ENCODE measurements around the gene DMWD. TPM values are rescaled to one million over a fixed set of nuclear protein-coding genes. Genes with fewer than 3 reads are reported as not detected.

Gene DMWD
- total RNA-seq, 1 donor, result 8.3 TPM

GRCh38 chr19:45772130-45772840 is 20.4 kb downstream of the DMWD start:
- no peak for DNase-seq (ENCODE audit: low read depth in 2 of 3, low spot score in 2 of 3)

DNA sequence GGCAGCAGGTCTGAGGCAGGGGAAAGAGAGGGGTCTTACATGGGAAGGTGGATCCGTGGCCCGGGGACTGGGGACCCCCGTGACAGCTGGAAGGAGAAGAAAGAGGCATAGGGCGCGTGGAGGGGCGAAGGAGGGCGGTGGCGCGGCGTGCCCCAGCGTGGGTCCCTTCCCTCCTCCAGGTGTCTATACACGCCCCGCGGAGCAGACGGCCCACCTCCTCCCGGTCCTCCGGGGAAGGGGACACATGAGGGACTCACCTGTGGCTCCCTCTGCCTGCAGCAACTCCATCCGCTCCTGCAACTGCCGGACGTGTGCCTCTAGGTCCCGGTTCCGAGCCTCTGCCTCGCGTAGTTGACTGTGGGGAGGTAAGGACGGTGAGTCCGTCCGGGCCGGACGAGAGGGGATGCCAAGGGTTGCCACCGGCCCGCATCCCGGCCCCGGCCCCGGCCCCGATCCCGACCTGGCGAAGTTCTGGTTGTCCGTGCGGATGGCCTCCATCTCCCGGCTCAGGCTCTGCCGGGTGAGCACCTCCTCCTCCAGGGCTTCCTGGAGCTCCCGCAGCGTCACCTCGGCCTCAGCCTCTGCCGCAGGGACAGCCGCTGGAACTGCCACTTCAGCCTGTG is 21.2 kb downstream of the DMWD start:
- DNase-seq (ENCODE audit: low read depth in 2 of 3, low spot score in 2 of 3), result no peak

DNA sequence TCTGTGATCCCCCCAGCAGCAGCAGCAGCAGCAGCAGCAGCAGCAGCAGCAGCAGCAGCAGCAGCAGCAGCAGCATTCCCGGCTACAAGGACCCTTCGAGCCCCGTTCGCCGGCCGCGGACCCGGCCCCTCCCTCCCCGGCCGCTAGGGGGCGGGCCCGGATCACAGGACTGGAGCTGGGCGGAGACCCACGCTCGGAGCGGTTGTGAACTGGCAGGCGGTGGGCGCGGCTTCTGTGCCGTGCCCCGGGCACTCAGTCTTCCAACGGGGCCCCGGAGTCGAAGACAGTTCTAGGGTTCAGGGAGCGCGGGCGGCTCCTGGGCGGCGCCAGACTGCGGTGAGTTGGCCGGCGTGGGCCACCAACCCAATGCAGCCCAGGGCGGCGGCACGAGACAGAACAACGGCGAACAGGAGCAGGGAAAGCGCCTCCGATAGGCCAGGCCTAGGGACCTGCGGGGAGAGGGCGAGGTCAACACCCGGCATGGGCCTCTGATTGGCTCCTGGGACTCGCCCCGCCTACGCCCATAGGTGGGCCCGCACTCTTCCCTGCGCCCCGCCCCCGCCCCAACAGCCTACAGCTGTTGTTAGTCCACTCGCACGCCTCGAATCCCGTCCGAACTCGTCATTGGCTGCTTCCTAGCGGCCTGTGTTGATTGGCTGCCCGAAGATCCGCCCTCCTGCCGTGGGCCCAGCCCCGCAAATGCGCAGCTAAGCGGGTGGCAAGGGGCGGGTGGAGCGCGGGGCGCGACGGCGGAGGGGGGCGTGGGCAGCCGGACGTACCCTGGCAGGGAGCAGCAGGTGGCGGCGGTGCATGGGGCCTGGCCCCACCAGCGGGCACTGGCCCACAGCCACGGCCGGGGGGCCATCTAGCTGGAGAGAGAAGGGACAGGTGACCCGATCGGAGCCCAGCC is 22.2 kb downstream of the DMWD start:
- DNase-seq (ENCODE audit: low read depth in 2 of 3, low spot score in 2 of 3), result peak; percentile 84 to 96 (median 94)

DNA sequence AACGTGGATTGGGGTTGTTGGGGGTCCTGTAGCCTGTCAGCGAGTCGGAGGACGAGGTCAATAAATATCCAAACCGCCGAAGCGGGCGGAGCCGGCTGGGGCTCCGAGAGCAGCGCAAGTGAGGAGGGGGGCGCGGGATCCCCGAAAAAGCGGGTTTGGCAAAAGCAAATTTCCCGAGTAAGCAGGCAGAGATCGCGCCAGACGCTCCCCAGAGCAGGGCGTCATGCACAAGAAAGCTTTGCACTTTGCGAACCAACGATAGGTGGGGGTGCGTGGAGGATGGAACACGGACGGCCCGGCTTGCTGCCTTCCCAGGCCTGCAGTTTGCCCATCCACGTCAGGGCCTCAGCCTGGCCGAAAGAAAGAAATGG is 22.8 kb downstream of the DMWD start:
- DNase-seq (ENCODE audit: low read depth in 2 of 3, low spot score in 2 of 3), result peak in 2 of 3 donors; percentile 65 to 74

DNA sequence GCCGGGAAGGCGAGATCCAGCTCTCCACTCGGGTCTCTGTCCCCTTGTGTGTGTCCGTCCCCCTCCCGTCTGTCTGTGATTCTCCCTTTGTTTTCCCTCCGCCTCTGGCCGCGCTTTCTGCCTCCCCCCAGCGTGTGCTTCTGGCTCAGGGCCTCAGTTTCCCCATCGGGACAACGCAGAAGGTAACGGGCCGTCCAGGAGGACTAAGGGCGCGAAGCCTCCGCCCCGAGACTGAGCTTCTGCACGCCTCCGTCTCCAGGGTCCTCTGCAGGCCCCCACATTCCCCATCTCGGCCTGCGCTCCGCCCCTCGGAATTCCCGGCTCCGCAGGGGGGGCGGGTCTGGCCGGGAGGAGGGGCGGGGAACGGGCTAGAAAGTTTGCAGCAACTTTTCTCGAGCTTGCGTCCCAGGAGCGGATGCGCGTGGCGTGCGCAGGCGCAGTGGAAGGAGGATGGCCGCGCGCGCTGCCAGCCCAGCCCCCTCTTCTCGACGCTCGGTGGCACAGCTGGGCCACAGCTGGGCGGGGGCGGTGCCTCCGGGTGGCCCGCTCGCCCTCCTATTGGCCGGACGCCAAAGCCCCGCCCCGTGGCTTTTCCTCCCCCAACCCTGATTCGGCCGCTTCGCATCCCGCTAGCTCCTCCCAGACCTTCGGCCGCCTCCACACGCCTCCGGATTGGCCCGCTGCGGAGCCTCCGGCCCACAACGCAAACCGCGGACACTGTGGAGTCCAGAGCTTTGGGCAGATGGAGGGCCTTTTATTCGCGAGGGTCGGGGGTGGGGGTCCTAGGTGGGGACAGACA is 23.5 kb downstream of the DMWD start, which contains the start of gene SIX5:
SIX5 (minus strand) TSS at position 269 of the 799 bp plus-strand sequence. CDS start 408 bp downstream, outside the sequence.
- DNase-seq (ENCODE audit: low read depth in 2 of 3, low spot score in 2 of 3), result peak; percentile 92 to 96 (median 95)

DNA sequence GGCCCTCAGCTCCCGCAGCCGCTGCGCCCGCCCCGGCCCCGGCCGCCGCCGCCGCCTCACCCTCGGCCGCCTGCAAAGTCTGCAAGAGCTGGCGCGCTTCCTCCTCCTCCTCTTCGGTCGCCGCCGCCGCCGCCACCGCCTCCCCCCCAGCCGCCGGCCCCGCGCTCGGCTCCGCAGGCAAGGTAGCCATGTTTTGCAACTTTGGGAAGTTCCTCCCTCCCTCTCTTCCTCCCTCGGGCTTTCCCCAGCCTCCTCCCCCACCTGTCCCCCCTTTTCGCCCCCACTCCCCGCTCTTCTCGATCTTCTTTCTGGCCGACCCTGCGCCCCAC is 24.0 kb downstream of the DMWD start:
- no peak for DNase-seq (ENCODE audit: low read depth in 2 of 3, low spot score in 2 of 3)

GRCh38 chr19:45767881-45768654 is 24.6 kb downstream of the DMWD start:
- no peak for DNase-seq (ENCODE audit: low read depth in 2 of 3, low spot score in 2 of 3)

DNA sequence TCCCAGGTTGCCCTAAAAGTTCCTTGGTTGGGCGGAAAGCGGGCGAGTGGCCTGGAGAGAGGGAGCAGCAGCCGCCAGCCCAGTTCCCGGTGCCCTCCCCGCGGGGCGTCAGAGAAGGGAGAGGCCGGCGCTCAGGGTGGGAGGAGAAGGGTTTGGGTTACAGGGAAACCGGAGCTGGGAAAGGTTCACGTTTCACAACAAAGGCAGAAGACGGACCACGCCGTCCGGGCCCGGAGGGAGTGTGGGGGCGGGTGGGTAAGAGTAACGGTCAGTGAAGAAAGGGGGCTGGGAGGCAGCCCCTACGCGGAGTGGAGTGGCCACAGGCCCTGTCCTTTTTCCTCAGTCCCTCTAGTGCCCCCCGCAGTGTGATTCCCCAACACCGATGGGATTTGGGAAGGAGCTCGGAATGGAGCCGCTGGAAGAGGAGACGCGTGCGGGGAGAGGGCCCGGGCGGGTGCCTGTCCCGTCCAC is 25.2 kb downstream of the DMWD start:
- no peak for DNase-seq (ENCODE audit: low read depth in 2 of 3, low spot score in 2 of 3)

GRCh38 chr19:45766869-45767346 is 25.7 kb downstream of the DMWD start:
- DNase-seq (ENCODE audit: low read depth in 2 of 3, low spot score in 2 of 3), result no peak

DNA sequence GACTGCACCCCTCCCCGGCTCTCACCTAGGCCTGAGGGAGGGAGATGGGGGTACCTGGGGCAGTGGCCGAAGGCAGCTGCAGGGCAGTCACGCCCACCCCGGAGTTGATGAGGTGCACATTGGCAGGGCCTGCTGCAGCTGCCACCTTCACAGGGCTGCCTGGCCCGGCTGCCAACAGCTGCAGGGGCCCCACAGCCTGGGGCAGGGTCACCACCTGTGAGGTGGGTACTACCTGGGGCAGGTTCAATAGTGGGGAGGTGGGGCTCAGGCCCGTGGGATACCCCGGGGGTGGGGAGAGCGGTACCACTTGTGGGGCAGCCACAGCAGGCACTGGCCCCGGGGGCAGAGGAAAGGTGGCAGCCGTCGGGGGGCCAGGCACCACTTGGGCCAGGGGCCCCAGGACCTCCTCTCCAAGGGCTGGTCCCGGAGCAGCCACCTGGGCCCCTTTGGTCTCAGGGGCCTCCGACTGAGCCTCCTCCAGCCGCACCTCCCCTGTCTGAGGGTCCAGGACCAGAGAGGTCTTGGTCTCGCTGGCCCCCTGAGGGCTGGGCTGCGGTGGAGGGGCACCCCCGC is 26.3 kb downstream of the DMWD start:
- DNase-seq (ENCODE audit: low read depth in 2 of 3, low spot score in 2 of 3), result no peak

DNA sequence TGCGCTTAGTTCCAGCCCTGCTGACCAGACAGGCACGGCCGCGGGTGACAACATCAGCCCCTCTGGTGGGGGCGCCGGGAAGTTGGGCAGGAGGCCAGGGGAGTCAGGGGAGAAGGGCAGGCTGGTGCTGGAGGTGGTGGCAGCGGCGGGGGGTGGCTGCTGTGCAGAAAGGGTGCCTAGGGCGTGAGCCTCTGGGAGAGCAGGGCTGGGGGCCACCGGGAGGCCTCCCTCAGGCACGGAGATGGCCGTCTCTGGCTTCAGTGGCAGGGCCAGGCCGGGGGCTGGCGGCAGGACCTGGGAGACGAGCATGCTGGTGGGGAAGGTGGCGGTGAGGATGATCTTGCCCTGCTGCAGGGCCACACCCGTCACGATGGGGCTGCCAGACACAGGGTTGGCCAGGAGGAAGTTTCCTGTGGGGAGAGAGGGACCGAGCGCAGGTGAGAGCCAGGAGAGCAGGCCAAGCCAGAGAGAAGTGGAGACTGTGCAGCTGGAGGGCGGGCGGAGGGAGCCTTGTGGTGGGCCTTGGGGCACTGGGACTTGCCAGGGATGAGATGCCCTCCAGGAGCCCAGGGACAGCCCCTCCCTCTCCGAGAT is 26.8 kb downstream of the DMWD start:
- no peak for DNase-seq (ENCODE audit: low read depth in 2 of 3, low spot score in 2 of 3)

- DNase-seq (ENCODE audit: low read depth in 2 of 3, low spot score in 2 of 3), result no peak
Measured at GRCh38 chr19:45764945-45765701, 27.5 kb downstream of the DMWD start.

GRCh38 chr19:45764475-45764874 is 28.2 kb downstream of the DMWD start:
- DNase-seq (ENCODE audit: low read depth in 2 of 3, low spot score in 2 of 3), result no peak

GRCh38 chr19:45763691-45764294 is 28.9 kb downstream of the DMWD start:
- DNase-seq (ENCODE audit: low read depth in 2 of 3, low spot score in 2 of 3), result no peak

- no peak for DNase-seq (ENCODE audit: low read depth in 2 of 3, low spot score in 2 of 3)
Measured at GRCh38 chr19:45762870-45763631, 29.6 kb downstream of the DMWD start.

DNA sequence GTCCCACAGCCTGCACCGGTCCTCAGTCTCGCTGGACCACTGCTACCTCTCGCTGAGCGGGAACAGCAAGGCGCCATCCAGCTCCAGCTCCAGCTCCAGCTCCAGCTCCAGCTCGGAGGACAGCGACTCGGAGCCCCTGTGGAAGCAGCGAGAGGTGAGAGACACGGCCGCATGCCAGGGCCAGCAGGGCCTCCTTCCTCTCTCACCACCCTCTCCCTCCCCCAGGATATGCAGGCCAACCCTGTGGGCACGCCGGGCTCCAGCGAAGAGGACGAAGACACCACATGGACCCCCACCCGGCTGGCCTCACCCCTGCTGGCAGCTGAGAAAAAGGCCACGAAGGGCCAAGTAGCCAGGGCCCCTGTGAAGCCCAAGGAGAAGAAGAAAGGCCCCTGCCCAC is 30.9 kb downstream of the DMWD start:
- no peak for DNase-seq (ENCODE audit: low read depth in 2 of 3, low spot score in 2 of 3)

DNA sequence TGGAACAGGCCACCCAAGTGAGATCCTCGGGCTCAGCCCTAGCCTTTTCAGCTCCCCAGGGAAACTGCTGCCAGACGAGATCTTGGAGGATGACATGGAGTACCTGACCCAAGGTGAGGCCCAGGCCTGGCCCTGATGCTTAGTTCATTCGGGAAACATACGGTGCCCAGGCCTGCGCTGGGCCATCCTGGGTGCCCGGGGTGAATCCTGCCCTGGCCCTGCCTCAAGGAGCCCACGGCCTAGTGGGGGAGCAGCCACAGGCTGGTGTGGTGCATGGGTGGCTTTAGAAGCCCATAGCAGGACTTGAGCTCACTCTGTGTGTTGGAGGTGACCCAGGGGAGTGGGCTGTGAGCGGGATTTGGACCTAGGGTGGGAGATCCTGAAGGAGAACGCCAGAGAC is 33.7 kb downstream of the DMWD start:
- no peak for DNase-seq (ENCODE audit: low read depth in 2 of 3, low spot score in 2 of 3)

Data from hematopoietic multipotent progenitor cell (in vitro differentiated cells).